HL-60 (cell line): Measurements from ENCODE around the gene ITGAV.

Source experiments
- GABPA ChIP-seq: IDR thresholded peaks from 2 replicates; pipeline ENCODE4 v1.6.1; 2012; ENCODE audit warnings: low read depth
- TF ChIP-seq, protein P1 (sequence below): IDR thresholded peaks from one replicate; pipeline ENCODE4 v1.5.1; 2011; ENCODE audit warnings: low read length, control low read depth, inconsistent platforms; ENCODE audit not compliant: insufficient read depth

- TF ChIP-seq, protein P1, sequence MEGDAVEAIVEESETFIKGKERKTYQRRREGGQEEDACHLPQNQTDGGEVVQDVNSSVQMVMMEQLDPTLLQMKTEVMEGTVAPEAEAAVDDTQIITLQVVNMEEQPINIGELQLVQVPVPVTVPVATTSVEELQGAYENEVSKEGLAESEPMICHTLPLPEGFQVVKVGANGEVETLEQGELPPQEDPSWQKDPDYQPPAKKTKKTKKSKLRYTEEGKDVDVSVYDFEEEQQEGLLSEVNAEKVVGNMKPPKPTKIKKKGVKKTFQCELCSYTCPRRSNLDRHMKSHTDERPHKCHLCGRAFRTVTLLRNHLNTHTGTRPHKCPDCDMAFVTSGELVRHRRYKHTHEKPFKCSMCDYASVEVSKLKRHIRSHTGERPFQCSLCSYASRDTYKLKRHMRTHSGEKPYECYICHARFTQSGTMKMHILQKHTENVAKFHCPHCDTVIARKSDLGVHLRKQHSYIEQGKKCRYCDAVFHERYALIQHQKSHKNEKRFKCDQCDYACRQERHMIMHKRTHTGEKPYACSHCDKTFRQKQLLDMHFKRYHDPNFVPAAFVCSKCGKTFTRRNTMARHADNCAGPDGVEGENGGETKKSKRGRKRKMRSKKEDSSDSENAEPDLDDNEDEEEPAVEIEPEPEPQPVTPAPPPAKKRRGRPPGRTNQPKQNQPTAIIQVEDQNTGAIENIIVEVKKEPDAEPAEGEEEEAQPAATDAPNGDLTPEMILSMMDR, result no peak
- no peak for TF ChIP-seq GABPA
These were observed 15.2 kb downstream of the ITGAV start for GRCh38 chr2:186605041-186605440.
